HepG2 (cell line): ENCODE measurements around the gene XDH. TPM values are rescaled to one million over a fixed set of nuclear protein-coding genes. Genes with fewer than 3 reads are reported as not detected.

ENCODE experiments used
- ATAC-seq: fragments of 200-7000 bp; cut with Tn5 transposase; 3 replicates; pipeline ENCODE4 v1.9.1; 2020; ENCODE audit warnings: mild to moderate bottlenecking, moderate library complexity
- BruUV-seq: library from RNA; stranded (reverse); fragments of 400-500 nt; replicated peaks from 2 replicates; lab custom pipeline; 2021; lab: Mats Ljungman, UMichigan
- CTCF ChIA-PET: fragments of 300-600 bp; formaldehyde crosslinking; extraction: SDS; loops from one replicate; lab custom pipeline; 2021; ENCODE audit warnings: low total read pairs, inconsistent platforms, low intra/inter-chr PET ratio; lab: Yijun Ruan, JAX
- POLR2A ChIA-PET: fragments of 350-600 bp; sonication (Branson Sonifier 250); formaldehyde crosslinking; loops from one replicate; lab custom pipeline; 2020; ENCODE audit warnings: antibody characterized with exemption, inconsistent platforms; lab: Yijun Ruan, JAX
- DNase-seq: peaks from one replicate; pipeline ENCODE4 v3.0.0-alpha.2; 2015; ENCODE audit warnings: low spot score
- FAIRE-seq: peaks from 3 replicates; lab custom pipeline; 2011; peaks lifted over from hg19 to GRCh38; lab: Jason Lieb, UNC
- H2AFZ ChIP-seq: one replicate; pipeline ENCODE4 v1.6.1; 2011; ENCODE audit warnings: low read length, inconsistent platforms
- H3K27ac ChIP-seq: fragments of 300-600 bp; 3 replicates; pipeline ENCODE4 v1.8.0; 2011; ENCODE audit warnings: mixed run types, mild to moderate bottlenecking, mixed read lengths, low read length, inconsistent platforms; ENCODE audit not compliant: insufficient read depth; ENCODE audit errors: extremely low read length
- H3K27me3 ChIP-seq, 2 experiments: fragments of 200-600 bp in 1 of 2; 2 replicates in 1 of 2; 3 replicates in 1 of 2; pipeline versions ENCODE4 v1.6.0 to v1.8.0; 2011; ENCODE audit warnings: low read length in 2 of 2, mild to moderate bottlenecking in 2 of 2, moderate library complexity in 2 of 2, inconsistent platforms in 1 of 2; ENCODE audit not compliant: insufficient read depth in 2 of 2, control insufficient read depth in 1 of 2
- H3K36me3 ChIP-seq, 2 experiments: fragments of 200-600 bp in 1 of 2; replicated peaks in 1 of 2; 2 replicates in 1 of 2; 3 replicates in 1 of 2; pipeline versions ENCODE4 v1.5.1 to v1.8.0; 2011; ENCODE audit warnings: low read length in 2 of 2, inconsistent platforms in 1 of 2; ENCODE audit not compliant: insufficient read depth in 2 of 2, control insufficient read depth in 1 of 2
- H3K4me1 ChIP-seq: 2 replicates; pipeline ENCODE4 v1.5.1; 2012; ENCODE audit warnings: low read length, inconsistent platforms; ENCODE audit not compliant: insufficient read depth
- H3K4me2 ChIP-seq: 2 replicates; pipeline ENCODE4 v1.6.0; 2011; ENCODE audit warnings: low read depth, low read length, inconsistent platforms
- H3K4me3 ChIP-seq, 3 experiments: fragments of 200-600 bp in 1 of 3; sonication (generic), shearing (Covaris generic) in 1 of 3; replicated peaks in 1 of 3; 2 replicates each; pipeline ENCODE4 v1.5.1; 2011 to 2016; ENCODE audit warnings: low read length in 3 of 3, inconsistent platforms in 2 of 3, low read depth in 2 of 3, mild to moderate bottlenecking in 2 of 3, control low read depth in 1 of 3, mixed read lengths in 1 of 3; ENCODE audit not compliant: insufficient read depth in 1 of 3
- H3K79me2 ChIP-seq: one replicate; pipeline ENCODE4 v1.6.1; 2011; ENCODE audit warnings: low read length, inconsistent platforms; ENCODE audit not compliant: insufficient read depth
- H3K9ac ChIP-seq: 2 replicates; pipeline ENCODE4 v1.6.0; 2011; ENCODE audit warnings: mild to moderate bottlenecking, low read depth, low read length, inconsistent platforms; ENCODE audit not compliant: insufficient read depth
- H3K9me3 ChIP-seq: 2 replicates; pipeline ENCODE4 v1.5.1; 2012; ENCODE audit warnings: mild to moderate bottlenecking, low read length
- H4K20me1 ChIP-seq: 2 replicates; pipeline ENCODE4 v1.6.0; 2011; ENCODE audit warnings: inconsistent platforms, mild to moderate bottlenecking, low read length, moderate library complexity; ENCODE audit not compliant: insufficient read depth
- NR2C2 ChIP-seq: sonication (generic); formaldehyde crosslinking; IDR thresholded peaks from 2 replicates; pipeline ENCODE4 v1.4.0; 2020; ENCODE audit warnings: missing genetic modification reagents, mild to moderate bottlenecking, moderate library complexity, borderline replicate concordance
- ZNF687 ChIP-seq: sonication (generic); formaldehyde crosslinking; IDR thresholded peaks from 2 replicates; pipeline ENCODE4 v1.5.1; 2020; ENCODE audit warnings: mild to moderate bottlenecking, missing genetic modification reagents, moderate library complexity
- WGBS: methylation state at CpG from one replicate; pipeline ENCODE4 v1.1.6; 2017; ENCODE audit warnings: low lambda C conversion rate; 5-methylcytosine and 5-hydroxymethylcytosine counted together
- in situ Hi-C: cut with HindIII; loops from 2 replicates; pipeline ENCODE4 v1.10.0; 2017; ENCODE audit warnings: low pct_unique_long_range_greater_than_20kb; ENCODE audit not compliant: extremely low pct_ligation_motif_present
- intact Hi-C: fragments of 100-400 bp; cut with micrococcal nuclease; formaldehyde crosslinking; loops from one replicate; pipeline ENCODE4 v1.10.0; 2022; ENCODE audit not compliant: unreplicated experiment
- polyA plus RNA-seq, 8 experiments: library from polyadenylated mRNA; depleted of rRNA in 3 of 8; stranded (reverse) in 7 of 8; unstranded in 1 of 8; fragments of >200 nt; fragmentation: Illumina TruSeq in 4 of 8; extraction: Trizol in 4 of 8; gene quantifications; 2 replicates each; pipeline versions ENCODE4 v1.2.1 to v1.2.3, GENCODE V29; 2011 to 2016; ENCODE audit warnings: low read depth in 4 of 8, missing spikeins in 1 of 8, mixed read lengths in 1 of 8; ENCODE audit not compliant: insufficient read depth in 1 of 8
- total RNA-seq, 5 experiments: library from RNA; depleted of rRNA; stranded (reverse); fragments of >200 nt; fragmentation: Illumina TruSeq; extraction: Trizol; gene quantifications; 2 replicates each; pipeline ENCODE4 v1.2.3, GENCODE V29; 2016; ENCODE audit warnings: low read depth in 1 of 5

The XDH gene
- total and polyA plus RNA-seq, 2 of the 13 experiments (the other 11 are each of a cell fraction or from before 2014, with no cell fraction given): not detected

GRCh38 chr2:31415421-31415820 is 879 bp upstream of the XDH start:
- ATAC-seq: no peak; the same call in 2 of the 3 replicates

More at GRCh38 chr2:31415421-31415820, 879 bp upstream of the XDH start:
- Histone ChIP-seq H2AFZ (no peak overlapping the region), H3K4me3 (no peak overlapping the region), H3K4me2 (no peak overlapping the region), H3K4me1 (no peaks in the 10 kb centered on the region), H3K9ac (no peak overlapping the region), H3K27me3 (no peaks in the 10 kb centered on the region; a peak in 1 of 5 replicates), H4K20me1 (no peaks in the 10 kb centered on the region), H3K36me3 (no peaks in the 10 kb centered on the region), H3K9me3 (peaks cover 16% of the 10 kb centered on the region; the same call in 1 of the 2 replicates), H3K79me2 (no peaks in the 10 kb centered on the region), H3K27ac (no peak overlapping the region)
- intact Hi-C loops: no loop called here
- DNase-seq: no peak
- BruUV-seq: no TSS peak
- FAIRE-seq: no peak
- in situ Hi-C loops: no loop called here
- WGBS: 2% methylated on average over 2 of the region's 2 CpGs
- TF ChIP-seq NR2C2 (CRISPR knock-in tag): no peak
- no peak for TF ChIP-seq ZNF687
- POLR2A ChIA-PET: no interaction called here
- CTCF ChIA-PET: no interaction called here
